OCI-M2 (cell line): Measurements from ENCODE around the gene BRK1.
A peak's percentile ranks its signal among the peaks of the same experiment; 100 is the strongest.
"Not testable (repeated sequence)": the region's sequence is repeated elsewhere in the genome, so short reads cannot be mapped to it uniquely, and the experiment has no call there.

Experiments
- DNase-seq: peaks from one replicate; lab custom pipeline; 2025; ENCODE audit not compliant: unreplicated experiment; lab: John Stamatoyannopoulos, UW

BRK1 gene

GRCh38 chr3:10115326-10116137, at the start of gene BRK1:
Gene BRK1 (plus strand): TSS chr3:10115675. CDS start chr3:10115702, 27 bp downstream.
- peak; percentile 47 for DNase-seq

GRCh38 chr3:10070077-10070476, 45.4 kb upstream of the BRK1 start:
- DNase-seq: not testable (repeated sequence)

- DNase-seq: no peak
Observed at GRCh38 chr3:10074666-10075065, 40.8 kb upstream of the BRK1 start.

GRCh38 chr3:10081871-10082270, 33.6 kb upstream of the BRK1 start:
- DNase-seq: no peak

GRCh38 chr3:10085738-10086137, 29.7 kb upstream of the BRK1 start:
- no peak for DNase-seq

GRCh38 chr3:10088256-10088655, 27.2 kb upstream of the BRK1 start:
- DNase-seq: no peak

- no peak for DNase-seq
Observed at GRCh38 chr3:10090179-10090578, 25.3 kb upstream of the BRK1 start.

- not testable (repeated sequence) for DNase-seq
Observed at GRCh38 chr3:10090774-10091173, 24.7 kb upstream of the BRK1 start.

- not testable (repeated sequence) for DNase-seq
Observed at GRCh38 chr3:10091387-10091786, 24.1 kb upstream of the BRK1 start.

GRCh38 chr3:10093678-10094077, 21.8 kb upstream of the BRK1 start:
- no peak for DNase-seq

GRCh38 chr3:10099041-10099440, 16.4 kb upstream of the BRK1 start:
- no peak for DNase-seq

- DNase-seq: peak; percentile 16
Observed at GRCh38 chr3:10106919-10107318, 8.6 kb upstream of the BRK1 start.

- DNase-seq: no peak
Observed at GRCh38 chr3:10108091-10108490, 7.4 kb upstream of the BRK1 start, which contains the start of gene FANCD2OS. Gene FANCD2OS (minus strand): TSS chr3:10108255. CDS start chr3:10104774, 3,481 bp downstream.

GRCh38 chr3:10116138-10116460, 624 bp downstream of the BRK1 start:
- no peak for DNase-seq

- DNase-seq: no peak
Observed at GRCh38 chr3:10116928-10117327, 1.5 kb downstream of the BRK1 start.

GRCh38 chr3:10119376-10119775, 3.9 kb downstream of the BRK1 start:
- DNase-seq: no peak

GRCh38 chr3:10121064-10121463, 5.6 kb downstream of the BRK1 start:
- DNase-seq: no peak

GRCh38 chr3:10122724-10123123, 7.2 kb downstream of the BRK1 start:
- no peak for DNase-seq

GRCh38 chr3:10135872-10136271, 20.4 kb downstream of the BRK1 start:
- DNase-seq: not testable (repeated sequence)

GRCh38 chr3:10136426-10137005, 21.0 kb downstream of the BRK1 start:
- DNase-seq: no peak

- DNase-seq: no peak
Observed at GRCh38 chr3:10137178-10137577, 21.7 kb downstream of the BRK1 start.

GRCh38 chr3:10140996-10141546, 25.6 kb downstream of the BRK1 start:
- no peak for DNase-seq
